SIG-M5 treated with dmso at 0.1 percent for 504 hours (cell line): ENCODE data around the gene PLCB2.

Experiments used
- DNase-seq: peaks from one replicate; lab custom pipeline; 2025; ENCODE audit not compliant: unreplicated experiment; lab: John Stamatoyannopoulos, UW

Gene PLCB2

GRCh38 chr15:40239404-40239692, 68.4 kb downstream of the PLCB2 start:
- DNase-seq = no peak

GRCh38 chr15:40238532-40239403, 69.0 kb downstream of the PLCB2 start, which contains the start of gene PAK6:
Gene PAK6, plus strand, starts transcription at chr15:40239063. Its CDS starts 25,723 bp downstream, at chr15:40264786.
- DNase-seq = peak; percentile 25
